Dermis microvascular lymphatic vessel endothelial cell (primary cell): ENCODE results near the gene PRKN. TPM values are rescaled to one million over a fixed set of nuclear protein-coding genes. Genes with fewer than 3 reads are reported as not detected.

Experiments used
- DNase-seq, 2 donors: peaks; one replicate each; pipeline versions ENCODE4 v3.0.0 to v3.0.0-alpha.2; 2010; ENCODE audit warnings: low read depth in 2 of 2
- total RNA-seq: library from RNA; depleted of rRNA; stranded (reverse); fragments of >200 nt; gene quantifications from 2 replicates; pipeline ENCODE4 v1.2.1, GENCODE V29; 2014

Gene PRKN
- total RNA-seq, 1 donor from 2014 or later, result 0.39 TPM

GRCh38 chr6:162187168-162187935, 540.2 kb downstream of the PRKN start:
- no peak for DNase-seq

DNA sequence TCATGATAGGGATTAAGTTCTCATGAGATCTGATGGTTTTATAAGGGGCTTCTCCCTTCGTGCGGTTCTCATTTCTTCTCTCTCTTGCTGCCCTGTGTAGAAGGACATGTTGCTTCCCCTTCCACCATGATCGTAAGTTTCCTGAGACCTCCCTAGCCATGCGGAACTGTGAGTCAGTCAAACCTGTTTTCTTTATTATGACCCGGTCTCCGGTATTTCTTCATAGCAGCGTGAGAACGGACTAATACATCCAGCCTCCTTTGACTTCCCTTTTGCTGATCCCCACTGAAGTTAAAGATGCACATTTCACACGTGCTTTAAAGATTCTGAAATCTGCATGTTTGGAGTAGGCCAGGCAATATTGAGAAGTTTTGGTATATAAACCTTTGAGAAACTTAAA, 543.1 kb downstream of the PRKN start:
- no peak for DNase-seq

- DNase-seq, result no peak
Observed at GRCh38 chr6:162181741-162182401, 545.7 kb downstream of the PRKN start.

DNA sequence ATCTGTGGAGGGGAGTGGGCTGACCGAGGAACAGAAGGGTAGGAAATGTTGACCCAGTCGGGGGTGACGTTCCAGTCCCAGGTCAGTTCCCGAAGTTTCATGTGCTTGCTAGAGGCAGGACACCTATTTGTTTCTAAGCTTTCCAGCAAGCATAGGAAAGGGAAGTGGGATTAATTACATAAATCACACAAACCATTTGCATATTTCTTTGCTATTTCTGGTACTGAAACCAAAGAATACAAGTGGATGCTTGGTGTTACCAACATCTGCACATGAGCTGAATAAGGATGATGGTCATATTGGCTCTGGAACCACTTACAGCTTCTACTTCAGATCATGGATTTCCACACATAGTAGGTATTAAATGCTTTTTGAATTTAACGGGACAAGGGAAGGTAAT, 546.5 kb downstream of the PRKN start:
- DNase-seq, result no peak

DNA sequence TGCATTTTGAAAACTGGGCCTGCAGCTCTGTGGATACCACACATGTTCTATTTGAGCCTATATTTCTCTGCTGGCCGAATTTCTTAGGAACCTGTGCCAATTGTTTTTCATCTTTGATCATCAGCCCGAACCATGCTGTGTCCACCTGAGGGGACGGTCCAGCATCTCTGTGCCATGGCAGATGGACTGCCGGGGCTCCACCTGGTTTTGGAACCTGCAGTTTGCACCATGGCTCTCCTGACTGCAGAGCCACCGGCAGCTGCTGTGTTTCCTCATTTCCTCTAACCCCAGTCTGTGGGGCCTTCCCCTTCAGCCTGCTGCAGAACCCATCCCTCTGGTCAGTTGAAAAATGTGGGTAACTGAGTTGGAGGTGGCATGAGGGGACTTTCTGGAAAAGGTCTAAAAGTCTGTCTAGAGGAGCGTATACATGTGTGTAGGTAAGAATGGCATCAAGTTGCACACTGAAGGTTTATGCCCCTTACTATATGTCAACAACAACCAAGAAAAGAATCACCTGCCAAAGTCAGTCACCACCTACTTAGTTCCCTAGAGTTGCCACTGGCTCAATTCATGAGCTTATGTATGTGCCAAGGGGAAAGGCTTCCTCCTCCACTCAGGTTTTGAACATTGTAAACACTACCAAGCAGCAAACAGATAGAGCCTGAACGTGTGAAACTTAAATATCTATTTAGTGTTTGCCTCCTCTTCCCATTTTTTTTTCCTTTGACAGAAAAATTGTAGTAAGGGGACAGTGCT, 548.2 kb downstream of the PRKN start:
- no peak for DNase-seq

DNA sequence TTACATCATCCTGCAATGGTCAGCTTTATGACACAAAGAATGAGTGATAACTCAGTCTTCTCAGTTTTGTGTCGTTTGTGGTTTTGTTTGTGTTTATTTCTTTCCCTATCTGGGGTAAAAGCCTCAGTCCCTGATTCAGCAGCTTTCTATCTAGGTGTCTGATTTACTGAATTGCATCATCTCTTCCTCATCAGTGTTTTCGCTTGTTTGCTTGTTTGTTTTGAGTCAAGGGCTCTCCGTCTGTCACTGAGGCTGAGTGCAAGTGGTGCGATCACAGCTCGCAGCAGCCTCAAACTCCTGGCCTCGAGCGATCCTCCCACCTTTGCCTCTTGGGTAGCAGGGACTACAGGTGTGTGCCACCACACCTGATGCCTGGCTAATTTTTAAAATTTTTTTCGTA, 548.9 kb downstream of the PRKN start:
- no peak for DNase-seq

DNA sequence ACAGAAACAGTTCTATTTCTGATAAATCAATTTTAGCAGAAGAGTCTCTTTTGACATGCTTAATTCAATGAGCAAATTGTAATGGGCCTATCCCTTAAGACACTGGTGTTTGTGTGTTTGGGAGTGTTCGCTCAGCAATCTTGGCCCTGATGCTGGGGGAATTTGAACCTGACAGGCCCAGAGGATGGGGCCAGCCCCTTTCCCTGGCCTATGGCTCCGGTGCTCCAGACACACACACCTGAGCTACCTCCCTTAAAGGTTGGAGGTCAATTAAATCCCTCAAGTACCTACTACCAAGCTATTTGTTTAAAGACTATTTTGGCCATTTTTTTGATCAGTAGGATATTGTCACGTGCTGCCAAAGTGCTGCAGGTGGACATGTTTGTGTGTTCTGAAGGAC, 549.3 kb downstream of the PRKN start:
- DNase-seq, result no peak

DNA sequence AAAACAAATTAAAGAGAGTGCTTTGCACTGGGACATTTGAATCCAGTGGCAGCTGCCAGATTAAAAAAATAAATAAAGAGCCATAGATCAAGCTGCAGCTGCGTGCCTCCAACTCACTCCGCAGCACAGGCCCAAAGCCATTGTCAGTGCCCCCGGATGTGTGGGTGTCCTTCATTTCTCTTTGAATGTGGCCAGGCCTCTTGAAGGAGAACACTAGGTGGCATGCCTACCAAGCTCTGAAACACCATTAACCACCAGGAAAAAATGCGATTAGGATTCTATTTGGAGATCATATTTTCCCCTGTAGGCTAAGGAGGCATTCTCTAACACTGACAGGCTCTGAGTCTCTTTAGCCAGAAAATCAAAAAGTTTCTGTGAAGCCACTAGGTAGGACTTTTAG, 549.8 kb downstream of the PRKN start:
- DNase-seq, result no peak

DNA sequence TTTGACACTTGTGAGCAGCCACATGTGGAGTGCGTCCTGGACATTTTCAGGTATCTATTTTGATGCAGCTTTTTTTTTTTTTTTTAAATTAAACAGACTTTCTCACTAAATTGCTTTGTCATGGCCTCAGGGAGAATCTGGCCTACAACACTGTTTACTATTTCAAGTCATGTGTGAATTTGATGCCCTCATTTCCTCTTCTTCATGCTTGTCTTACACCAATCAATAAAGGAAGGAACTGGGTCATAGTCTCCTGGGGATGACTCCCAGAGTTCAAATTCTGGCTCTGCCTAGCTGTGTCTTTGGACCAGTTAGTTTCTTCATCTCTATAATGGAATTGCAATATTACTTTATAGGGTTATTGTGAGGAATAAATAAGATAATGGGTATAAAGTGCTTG, 554.1 kb downstream of the PRKN start:
- DNase-seq, result no peak

DNA sequence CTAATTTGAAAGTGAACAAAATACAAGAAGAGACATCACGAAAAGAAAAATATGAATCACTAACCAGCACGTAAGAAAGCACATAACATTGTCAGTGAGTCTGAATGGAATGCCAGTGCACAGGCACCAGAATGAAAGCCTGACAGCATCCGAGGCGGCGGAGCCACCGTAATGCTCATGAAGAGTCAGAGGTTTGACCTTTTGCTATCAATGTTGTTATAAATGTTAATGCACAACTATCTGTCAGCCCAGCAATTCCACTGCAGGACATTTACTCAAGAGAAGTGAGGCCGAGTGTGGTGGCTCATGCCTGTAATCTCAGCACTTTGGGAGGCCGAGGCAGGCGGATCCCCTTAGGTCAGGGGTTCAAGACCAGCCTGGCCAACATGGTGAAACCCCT, 562.1 kb downstream of the PRKN start:
- no peak for DNase-seq

GRCh38 chr6:162157167-162157870, 570.2 kb downstream of the PRKN start:
- DNase-seq, result no peak

DNA sequence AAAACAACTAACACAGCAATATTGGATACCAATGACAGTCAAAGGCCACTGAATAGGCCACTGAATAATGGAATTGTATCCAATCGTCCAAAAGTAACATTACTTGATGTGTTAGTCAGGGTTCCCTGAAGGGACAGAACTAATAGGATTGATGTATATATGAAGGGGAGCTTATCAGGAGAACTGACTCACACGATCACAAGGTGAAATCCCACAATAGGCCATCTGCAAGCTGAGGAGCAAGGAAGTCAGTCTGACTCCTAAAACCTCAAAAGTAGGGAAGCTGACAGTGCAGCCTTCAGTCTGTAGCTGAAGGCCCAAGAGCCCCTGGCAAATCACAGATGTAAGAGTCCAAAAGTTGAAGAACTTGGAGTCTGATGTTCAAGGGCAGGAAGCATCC, 571.4 kb downstream of the PRKN start:
- DNase-seq, result no peak

- DNase-seq, result no peak
Observed at GRCh38 chr6:162154930-162155329, 572.6 kb downstream of the PRKN start.

- no peak for DNase-seq
Observed at GRCh38 chr6:162154001-162154400, 573.6 kb downstream of the PRKN start.

DNA sequence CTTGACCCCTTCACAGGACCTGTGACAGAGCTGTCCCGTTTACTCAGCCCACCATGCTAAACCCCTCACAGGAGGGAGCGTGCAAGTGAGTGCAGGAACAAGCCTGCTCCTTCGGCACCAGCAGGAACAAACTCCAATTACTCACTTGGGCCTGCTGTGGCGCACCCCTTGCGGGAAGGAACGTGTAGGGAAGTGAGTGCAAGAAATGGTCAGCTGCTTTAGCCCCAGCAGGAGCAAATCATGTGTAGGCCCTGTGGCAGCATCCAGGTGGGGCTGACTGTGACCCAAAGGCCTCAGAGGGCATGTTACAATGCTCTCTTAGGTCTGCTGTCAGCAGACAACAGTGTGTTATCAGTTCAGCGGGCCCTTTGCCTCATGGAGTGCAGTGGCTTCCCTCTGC, 574.4 kb downstream of the PRKN start:
- DNase-seq, result no peak

- no peak for DNase-seq
Observed at GRCh38 chr6:162151021-162151665, 576.4 kb downstream of the PRKN start.

DNA sequence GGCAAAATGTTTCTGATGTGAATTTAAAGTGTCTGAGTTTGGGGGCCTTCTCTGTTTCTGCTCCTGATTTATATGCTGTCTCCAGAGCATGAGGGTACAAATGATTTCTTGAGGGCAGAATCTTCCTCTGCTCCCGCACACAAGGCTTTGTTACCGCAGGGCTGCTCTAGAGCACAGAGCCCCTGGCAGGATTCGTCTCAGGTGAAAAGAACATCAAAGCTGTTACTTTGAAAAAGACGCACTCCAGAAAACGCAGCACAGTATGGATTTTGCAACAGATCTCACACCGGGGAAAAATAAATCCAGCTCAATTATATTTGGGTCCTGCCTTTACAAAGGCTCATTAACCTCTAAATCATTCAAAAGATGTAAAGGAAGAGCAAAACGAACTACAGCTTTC, 577.3 kb downstream of the PRKN start:
- DNase-seq, result no peak

GRCh38 chr6:162149786-162150185, 577.8 kb downstream of the PRKN start:
- no peak for DNase-seq

GRCh38 chr6:162147805-162148204, 579.8 kb downstream of the PRKN start:
- DNase-seq, result no peak

GRCh38 chr6:162147281-162147680, 580.3 kb downstream of the PRKN start:
- no peak for DNase-seq

DNA sequence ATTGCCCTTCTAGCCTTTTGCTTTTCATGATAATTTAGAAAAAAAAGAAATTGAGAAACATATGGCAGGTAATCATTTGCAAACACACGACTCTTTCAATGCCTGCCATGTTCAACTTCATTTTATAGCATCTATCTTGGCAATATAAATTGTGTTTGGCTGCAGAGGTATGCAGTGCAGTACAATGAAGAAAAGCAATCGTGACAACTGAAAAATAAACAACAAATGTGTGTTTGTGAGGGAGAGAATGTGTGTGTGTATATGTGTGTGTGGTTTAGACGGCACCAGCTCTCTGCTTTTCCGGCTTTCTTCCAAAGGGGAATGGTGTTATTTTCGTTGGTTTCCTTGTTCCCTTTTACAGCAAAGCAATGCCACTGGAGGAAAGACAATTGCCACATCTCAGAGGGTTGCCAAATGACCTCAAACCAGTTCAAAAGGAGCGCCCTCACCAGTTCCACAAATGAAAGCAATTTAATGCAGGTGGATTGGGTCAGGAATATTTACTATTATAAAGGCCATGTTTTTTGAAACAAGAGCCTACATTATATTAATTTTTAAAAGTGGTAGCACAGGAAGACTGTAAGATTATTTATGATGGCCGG, 587.2 kb downstream of the PRKN start:
- no peak for DNase-seq
